Activated CD4-positive, alpha-beta T cell treated with anti-CD3 and anti-CD28 coated beads, Interleukin-2, amount 50 U/mL, for 24 hours (primary cell): Measurements from ENCODE around the gene BAAT.
"Not testable (repeated sequence)": the region's sequence is repeated elsewhere in the genome, so short reads cannot be mapped to it uniquely, and the experiment has no call there.

Experiments
- DNase-seq, 2 donors: peaks; one replicate each; pipeline ENCODE4 v3.0.0-alpha.2; 2020; ENCODE audit warnings: low read depth in 1 of 2, low spot score in 1 of 2

The BAAT gene

DNA sequence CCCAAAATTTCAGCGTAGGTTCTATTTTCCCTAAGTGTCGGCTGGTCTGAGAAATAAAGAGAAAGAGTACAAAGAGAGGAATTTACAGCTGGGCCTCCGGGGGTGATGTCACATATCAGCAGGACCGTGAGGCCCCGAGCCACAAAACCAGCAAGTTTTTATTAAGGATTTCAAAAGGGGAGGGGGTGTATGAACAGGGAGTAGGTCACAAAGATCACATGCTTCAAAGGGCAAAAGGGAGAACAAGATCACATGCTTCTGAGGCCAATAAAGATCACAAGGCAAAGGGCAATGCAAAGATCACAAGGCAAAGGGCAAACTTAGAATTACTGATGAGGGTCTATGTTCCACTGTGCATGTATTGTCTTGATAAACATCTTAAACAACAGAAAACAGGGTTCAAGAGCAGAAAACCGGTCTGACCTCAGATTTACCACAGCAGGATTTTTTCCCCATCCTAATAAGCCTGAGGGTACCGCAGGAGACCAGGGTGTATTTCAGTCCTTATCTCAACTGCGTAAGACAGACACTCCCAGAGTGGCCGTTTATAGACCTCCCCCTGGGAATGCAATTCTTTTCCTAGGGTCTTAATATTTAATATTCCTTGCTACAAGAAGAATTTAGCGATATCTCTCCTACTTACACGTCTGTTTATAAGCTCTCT lies at the start of gene BAAT:
BAAT (minus strand) TSS at position 134 of the 664 bp plus-strand sequence. CDS start 13,602 bp downstream, outside the sequence.
- not testable (repeated sequence) for DNase-seq

DNA sequence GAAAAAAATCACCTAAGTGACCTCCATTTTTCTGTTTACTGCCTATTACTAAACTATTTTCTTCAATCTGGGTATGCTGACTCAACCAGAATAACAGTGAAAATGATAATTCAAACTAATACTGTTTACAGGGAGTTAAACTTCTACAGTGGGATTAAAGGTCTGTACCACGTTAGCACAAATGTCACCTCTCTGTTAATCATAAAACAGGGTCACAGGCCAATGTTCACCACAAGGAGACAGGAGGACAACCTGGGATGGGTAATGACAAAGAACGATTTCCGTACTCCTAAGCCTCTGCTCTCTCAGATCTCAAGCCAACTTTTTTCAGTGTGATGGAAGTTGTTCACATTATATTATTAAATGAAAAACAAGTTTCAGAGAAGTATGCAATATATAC lies 48.4 kb upstream of the BAAT start:
- DNase-seq = no peak

DNA sequence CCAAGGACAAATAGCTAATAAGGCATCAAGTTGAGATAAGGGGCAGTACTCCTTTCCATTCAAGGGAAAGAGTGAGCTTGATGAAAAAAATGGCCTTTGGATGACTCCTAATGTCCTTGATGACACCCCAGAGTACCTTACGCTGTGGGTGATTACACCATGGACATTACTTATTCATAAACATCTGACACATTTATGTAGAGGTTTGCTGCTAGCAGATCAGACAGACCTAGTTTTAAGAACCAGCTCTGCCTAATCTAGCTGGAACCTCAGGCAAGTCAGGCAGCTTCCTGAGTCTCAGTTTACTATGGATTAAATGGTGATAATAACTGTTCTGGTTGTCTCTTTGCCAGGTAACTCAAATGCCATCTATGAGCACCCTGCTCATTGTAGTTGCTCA lies 47.9 kb upstream of the BAAT start:
- no peak for DNase-seq

DNA sequence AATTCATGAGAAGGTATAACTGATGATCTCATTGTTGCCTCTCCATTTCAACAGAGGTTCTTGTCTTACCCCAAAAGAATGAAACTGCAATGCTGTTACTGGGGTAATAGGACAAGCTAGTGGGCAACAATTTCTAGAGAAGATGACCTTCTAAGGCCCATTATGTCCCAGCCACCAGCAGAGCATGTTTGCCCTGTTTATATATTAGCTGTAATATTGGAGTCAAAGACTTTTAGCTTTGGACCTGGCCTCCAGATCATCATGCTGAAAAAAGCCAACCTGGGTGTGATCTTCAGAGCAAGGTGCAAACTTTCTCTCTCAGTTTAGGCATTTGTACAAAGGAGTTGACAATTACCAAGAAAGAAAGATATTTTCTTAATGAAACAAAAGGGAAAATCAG lies 47.4 kb upstream of the BAAT start:
- no peak for DNase-seq

DNA sequence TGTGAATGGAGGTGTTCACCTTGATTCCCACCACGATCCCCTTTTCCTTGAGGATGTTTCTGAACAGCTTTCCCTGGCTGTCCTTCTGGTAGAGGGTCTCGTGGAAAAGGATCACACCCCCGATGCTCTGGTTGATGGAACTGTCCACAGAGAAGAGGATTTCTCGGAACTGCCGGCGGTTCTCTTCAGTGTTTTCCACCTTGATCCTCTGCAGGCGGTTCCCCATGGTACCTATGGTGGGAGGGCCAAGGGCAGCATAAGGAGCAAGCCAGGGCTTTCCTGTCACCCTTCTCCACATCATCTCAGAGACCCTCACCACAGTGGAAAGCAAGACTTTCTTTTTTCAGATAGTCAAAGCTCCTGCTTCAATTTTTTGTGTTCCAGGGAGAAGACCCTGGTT lies 44.9 kb upstream of the BAAT start:
- DNase-seq = no peak

DNA sequence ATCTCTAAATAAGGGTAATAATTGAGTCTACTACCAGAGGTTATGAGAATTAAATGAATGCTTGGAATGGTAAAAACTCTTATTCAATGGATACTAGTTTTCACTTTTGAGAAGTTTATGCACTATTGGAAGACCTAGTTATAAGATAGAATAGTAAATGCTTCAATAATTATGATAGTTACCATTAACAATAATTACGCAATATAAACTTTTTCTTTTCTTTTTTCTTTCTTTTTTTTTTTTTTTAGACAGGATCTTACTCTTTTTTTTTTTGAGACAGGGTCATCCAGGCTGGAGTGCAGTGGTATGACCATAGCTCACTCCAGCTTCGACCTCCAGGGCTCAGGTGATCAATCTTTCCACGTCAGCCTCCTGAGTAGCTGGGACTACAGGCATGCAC lies 44.1 kb upstream of the BAAT start:
- no peak for DNase-seq

DNA sequence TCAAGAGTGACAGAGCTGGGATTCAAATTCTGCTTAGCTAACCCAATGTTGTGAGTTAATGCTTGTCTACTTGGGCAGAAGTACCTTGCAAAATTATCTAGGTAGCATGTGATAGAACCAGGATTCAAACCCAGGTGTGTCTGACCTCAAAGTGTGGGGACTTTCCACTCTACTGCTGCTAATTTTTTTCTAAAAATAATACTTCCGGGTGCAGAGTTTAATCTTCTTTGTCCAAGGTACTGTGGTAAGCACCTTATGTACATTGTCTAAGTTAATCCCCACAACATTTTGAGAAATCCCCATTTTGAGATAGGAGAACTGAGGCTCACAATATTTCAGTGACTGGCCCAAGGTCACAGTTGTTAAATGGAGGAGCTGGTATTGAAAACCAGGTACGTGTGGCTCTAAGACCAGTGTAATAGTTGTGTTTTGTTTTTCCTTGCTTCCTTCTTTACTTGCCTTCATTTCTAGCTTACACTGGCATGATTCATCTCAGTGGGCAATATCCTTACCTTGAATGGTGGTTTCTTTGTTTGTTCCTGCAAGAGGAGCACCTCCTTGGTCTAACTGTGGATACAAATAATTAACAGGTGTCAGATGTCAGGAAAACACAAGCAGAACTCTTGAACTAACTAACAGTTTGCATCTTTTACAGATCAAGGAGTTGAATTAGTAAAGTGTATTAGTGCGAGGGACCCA lies 43.3 kb upstream of the BAAT start:
- DNase-seq = no peak

DNA sequence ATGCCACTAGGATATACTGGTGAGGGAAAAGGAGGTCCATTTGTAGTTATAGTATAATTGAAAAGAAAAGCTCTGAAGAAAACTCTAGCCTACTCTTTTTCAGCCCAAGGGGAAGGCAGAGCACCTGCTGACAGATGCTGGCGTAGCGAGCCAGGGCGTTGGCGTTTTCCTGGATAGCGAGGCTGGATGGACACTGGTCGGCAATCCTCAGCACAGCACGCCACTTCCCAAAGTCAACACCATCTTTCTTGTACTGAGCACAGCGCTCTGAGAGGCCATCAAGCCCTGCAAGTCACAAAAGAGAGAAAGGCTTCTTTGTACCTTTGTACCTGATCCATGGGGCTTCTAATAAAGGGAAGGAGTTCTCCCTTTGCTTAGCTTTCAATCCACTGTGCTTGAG lies 42.6 kb upstream of the BAAT start:
- no peak for DNase-seq

DNA sequence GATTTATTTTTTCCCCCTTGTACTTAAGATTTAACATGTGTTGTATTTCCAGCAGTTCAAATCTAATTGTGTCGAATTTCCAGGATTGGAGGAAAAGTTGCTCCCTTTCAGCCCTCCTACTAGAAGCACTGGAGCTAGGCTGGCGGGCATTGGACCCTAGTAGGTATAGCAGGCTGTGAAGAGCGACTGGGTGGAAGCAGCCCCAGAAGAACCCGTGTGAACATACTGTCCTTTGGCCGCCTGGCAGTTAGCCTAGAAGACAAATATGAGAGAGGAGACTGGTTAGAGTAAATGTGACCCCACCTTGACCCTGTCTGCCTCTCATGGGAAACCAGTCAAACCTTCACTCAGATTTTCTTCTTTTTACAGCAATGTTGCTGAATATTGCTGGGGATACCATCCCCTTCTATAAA lies 36.9 kb upstream of the BAAT start:
- DNase-seq = no peak

DNA sequence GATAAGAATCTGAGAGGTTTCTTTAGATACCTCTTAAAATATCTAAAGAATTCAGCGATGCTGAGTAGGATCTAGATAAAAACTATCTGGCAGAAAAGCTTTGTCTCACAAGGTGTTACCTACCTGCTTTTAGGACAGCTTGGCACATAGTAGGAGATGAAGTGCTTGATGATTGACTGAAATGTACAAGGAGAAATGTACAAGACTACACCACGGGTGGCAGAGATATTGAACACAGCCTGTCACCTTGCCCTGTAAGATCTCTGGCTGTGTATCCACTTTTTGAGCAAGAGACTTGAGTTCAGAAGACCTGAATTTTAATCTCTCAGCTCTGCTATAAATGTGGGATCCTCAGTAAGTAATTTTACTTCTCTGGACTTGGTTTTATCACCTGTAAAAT lies 35.1 kb upstream of the BAAT start:
- DNase-seq = no peak

DNA sequence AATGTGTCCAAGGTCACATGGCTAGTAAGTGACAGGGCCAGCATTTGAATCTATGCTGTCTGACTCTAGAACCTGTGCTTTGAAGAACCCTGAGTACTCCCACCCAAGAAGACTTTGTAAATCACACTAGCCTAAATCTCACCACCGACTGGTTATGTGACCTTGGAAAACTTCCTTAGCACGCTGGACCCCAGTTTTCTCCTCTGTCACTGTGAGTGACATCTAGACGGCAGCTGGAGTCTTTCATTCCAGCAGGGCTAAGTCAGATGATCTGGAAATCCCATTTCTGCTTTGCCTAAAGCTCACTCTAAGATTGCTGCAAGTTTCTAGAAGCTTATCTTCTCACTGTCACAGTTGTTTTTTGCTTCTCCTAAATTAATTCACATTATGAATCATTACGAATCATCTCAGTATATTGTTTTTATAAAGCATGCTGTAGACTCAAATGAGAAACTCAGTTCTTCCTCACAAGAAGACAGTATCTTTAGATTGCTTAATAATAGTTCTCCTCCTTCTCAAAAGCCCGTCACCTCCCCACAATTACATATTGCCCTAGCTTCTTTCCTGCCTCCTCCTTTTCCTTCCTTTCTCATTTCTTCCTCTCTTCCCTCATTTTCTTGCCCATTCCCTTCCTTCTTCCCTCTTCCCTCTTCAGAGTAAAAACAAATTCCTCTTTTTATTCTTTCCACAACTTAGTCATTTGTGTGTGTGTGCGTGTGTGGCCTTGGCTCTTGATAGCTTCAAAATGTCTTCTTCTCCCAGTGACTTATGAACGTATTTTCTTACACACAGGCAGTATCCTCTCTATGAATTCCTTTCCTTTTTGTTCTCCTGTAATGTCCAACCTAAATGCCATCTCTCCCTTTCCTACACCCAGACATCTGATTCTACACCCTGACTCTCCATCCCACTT lies 34.0 kb upstream of the BAAT start:
- no peak for DNase-seq

DNA sequence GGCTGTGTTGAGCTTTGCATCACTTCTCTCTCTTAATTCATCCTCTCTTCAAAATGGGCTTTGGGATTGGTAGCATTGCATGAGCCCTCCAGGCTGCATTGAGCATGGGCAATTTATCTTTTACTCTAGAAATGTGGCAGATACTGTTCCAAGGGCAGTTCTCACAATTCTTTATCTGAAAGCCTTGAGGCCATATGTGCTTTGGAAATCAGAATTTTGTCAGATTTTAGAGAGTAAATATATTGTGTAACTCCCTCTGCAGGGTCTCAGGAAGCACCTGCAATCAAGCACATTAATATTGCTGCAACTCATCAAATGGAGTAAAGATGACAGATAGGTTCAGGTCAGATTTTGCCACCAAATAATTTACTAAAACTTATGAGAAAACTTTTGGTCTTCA lies 33.2 kb upstream of the BAAT start:
- no peak for DNase-seq

DNA sequence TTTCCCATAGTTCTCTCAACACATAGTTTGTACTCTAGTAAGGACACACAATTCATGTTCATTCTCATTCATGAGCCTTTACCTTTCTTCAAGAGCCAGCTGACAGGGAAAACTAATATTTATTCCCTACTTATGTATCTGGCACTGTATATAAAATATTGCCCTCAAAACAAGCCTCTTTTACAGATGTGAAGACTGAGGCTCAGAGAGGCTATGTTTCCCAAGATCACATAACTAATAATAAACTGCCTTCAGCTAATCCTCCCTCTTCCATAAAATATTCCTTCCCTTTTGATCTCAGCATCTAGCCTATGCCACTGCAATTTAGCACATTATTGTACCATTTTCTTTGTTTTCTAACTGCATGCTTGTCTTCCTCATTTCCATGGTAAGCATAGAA lies 32.6 kb upstream of the BAAT start:
- DNase-seq = no peak

DNA sequence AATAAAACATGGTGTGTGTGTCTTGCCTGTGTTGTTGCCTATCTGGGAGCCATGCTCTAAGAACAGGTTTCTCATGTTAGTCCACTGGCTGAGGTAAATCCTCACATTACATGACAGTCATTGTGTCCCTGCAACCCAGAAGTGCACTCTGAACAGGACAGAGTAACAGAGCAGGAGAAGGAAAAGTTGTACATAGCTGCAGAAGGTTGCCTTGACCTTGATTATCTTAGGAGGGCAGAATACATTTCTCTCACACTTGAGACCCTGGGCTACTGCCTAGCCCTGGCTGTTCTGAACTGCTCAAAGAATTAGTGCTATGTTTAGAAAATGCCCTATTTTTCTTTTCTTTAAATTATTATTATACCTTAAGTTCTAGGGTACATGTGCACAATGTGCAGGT lies 30.8 kb upstream of the BAAT start:
- DNase-seq = no peak

DNA sequence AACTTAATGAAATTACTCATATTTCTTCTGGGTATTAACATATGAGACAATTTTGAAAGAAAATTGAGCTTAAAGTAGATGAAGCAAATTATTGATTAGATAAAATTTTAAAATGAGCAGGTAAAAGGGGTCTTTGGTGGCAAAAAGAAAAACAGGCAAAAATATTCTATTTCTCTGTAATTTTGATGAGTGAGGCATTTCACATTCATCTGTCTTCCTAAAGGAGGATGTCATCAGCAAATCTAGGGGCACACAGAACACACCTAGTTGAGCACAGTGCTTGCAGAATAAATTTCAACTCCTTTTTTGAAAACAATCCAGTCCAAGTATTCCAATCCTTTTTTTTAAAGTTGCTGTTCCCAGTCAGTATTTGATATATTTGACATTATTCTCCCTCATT lies 30.0 kb upstream of the BAAT start:
- DNase-seq = no peak

DNA sequence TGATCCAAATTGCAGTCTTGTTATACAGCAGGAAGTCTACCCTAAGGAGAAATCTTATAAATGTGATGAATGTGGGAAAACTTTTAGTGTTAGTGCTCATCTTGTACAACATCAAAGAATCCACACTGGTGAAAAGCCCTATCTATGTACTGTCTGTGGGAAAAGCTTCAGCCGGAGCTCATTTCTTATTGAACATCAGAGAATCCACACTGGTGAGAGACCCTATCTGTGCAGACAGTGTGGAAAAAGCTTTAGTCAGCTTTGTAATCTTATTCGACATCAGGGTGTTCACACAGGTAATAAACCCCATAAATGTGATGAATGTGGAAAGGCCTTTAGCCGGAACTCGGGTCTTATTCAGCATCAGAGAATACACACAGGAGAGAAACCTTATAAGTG lies 24.3 kb upstream of the BAAT start:
- no peak for DNase-seq

DNA sequence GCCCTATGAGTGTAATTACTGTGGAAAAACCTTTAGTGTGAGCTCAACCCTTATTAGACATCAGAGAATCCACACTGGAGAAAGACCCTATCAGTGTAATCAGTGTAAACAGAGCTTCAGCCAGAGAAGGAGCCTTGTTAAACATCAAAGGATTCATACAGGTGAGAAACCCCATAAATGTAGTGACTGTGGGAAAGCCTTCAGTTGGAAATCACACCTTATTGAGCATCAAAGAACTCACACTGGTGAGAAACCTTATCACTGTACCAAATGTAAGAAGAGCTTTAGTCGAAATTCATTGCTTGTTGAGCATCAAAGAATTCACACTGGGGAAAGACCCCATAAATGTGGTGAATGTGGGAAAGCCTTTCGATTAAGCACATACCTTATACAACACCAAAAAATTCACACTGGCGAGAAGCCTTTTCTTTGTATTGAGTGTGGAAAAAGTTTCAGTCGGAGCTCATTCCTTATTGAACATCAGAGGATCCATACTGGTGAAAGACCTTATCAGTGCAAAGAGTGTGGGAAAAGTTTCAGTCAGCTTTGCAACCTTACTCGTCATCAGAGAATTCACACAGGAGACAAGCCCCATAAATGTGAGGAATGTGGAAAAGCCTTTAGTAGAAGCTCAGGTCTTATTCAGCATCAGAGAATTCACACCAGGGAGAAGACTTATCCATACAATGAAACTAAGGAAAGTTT lies 23.7 kb upstream of the BAAT start:
- DNase-seq = no peak

DNA sequence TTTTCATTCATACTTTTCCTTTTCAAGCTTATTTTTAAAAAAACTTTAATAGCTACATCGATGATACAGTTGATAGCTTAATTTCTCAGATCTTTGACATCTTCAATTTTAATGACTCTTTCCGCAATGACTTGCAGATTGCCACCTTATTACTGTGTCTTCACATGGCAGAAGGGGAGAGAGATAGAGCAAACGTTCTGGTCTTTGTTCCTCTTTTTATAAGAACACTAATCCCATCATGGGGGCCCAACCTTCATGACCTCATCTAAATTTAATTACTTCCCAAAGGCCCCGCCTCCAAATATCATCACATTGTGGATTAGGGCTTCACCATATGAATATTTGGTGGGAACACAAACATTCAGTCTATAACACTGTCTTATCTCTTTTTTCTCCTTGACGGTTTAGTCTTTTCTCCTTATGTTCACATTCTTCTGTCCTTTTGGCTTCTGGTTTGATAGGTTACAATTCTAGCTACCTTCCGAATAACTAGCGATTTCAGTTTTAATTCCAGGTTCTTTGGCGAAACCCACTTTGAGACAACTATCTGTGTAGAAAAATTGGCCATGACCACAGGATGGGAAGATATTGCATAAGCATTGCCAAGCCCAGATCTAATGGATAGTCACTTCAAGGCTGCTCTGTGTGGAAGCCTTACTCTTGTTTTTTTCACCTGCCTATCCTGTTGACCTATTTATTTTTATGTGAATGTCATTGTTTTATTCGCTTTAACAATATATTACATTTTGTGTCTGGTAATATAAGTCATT lies 18.9 kb upstream of the BAAT start:
- DNase-seq = no peak

DNA sequence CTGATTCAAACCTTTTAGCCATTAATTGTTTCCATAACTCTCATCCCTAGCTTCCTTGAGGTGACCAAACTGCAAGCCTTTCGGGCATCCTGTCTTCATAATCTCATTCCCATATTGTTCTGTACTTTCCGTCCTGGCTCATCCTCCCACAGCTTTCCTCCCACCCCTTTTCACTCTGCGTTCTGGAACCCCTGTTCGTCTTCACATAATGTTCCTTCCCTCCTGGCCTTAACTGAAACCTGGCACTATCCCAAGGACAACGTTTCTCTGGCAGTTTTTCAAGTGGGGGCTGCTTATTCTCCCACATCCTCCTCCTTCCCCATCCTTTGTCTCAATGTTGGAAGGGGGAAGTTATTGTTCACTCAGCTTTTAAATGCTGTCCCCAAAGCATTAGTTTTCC lies 15.3 kb upstream of the BAAT start:
- no peak for DNase-seq

DNA sequence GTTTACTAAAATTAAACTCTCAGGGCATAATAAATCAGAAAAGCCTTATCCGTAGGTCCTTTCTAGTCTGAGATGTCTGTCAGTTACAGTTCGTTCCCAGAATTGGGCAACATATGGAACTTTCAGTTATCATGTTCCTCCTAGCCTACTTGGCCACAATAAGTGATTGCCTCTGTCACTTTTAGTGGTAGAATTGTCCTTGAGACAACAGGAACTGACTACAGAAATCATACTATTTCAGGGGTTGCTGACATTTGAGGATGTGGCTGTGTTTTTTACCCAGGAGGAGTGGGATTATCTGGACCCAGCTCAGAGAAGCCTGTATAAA lies 14.8 kb upstream of the BAAT start:
- no peak for DNase-seq
